Peyer's patch (tissue), 4 donors: ENCODE data around the gene NDUFB11.
"Not testable (repeated sequence)": the region's sequence is repeated elsewhere in the genome, so short reads cannot be mapped to it uniquely, and the experiment has no call there.

ENCODE experiments used
- CTCF ChIP-seq, 6 experiments: fragments of 450-650 bp in 4 of 6; fragments of 200-600 bp in 2 of 6; sonication (generic) in 1 of 6; IDR thresholded peaks; one replicate each; pipeline ENCODE4 v1.5.1; 2017 to 2019; ENCODE audit warnings: antibody characterized with exemption in 6 of 6, mild to moderate bottlenecking in 3 of 6, moderate library complexity in 1 of 6
- POLR2A ChIP-seq, 2 donors: fragments of 450-650 bp; IDR thresholded peaks; one replicate each; pipeline ENCODE4 v1.5.1; 2017; ENCODE audit warnings: antibody characterized with exemption in 2 of 2, mild to moderate bottlenecking in 2 of 2, moderate library complexity in 2 of 2

- not testable (repeated sequence) for TF ChIP-seq CTCF, POLR2A (IDR thresholded peaks at IDR 0.05)
These were observed 8.9 kb downstream of the NDUFB11 start for GRCh38 chrX:47135650-47136049.
